H1 (cell line): ENCODE data around the gene RUBCN. TPM values are rescaled to one million over a fixed set of nuclear protein-coding genes. Genes with fewer than 3 reads are reported as not detected.

ENCODE experiments used
- SRF ChIP-seq: IDR thresholded peaks from 2 replicates; pipeline ENCODE4 v1.6.1; 2011; ENCODE audit warnings: mild to moderate bottlenecking, low read depth, low read length, moderate library complexity
- TAF7 ChIP-seq: optimal IDR thresholded peaks from 2 replicates; pipeline ENCODE3; 2011; ENCODE audit warnings: low read depth, mild to moderate bottlenecking, inconsistent platforms, low read length, moderate library complexity, borderline replicate concordance
- polyA plus RNA-seq, 7 experiments: library from polyadenylated mRNA; depleted of rRNA in 3 of 7; stranded (reverse) in 5 of 7; unstranded in 2 of 7; fragments of >200 nt in 5 of 7; fragments of 200-250 nt in 2 of 7; gene quantifications; 1 replicate in 5 of 7; 2 replicates in 1 of 7; 4 replicates in 1 of 7; pipeline versions ENCODE4 v1.2.1 to v1.2.3, GENCODE V29; 2011 to 2013; ENCODE audit warnings: missing spikeins in 2 of 7, mixed read lengths in 2 of 7
- total RNA-seq: library from RNA; stranded (reverse); fragmentation: NEBNext Ultra II Directional; extraction: Animal tissue kit (Norgen Biotek cat#: 25700); gene quantifications from 2 replicates; pipeline ENCODE4 v1.2.1, GENCODE V29; 2021
- TF ChIP-seq, protein P1 (sequence below): IDR thresholded peaks from 2 replicates; pipeline ENCODE4 v1.6.1; 2012; ENCODE audit warnings: inconsistent platforms

Gene RUBCN
- total and polyA plus RNA-seq, 2 of the 8 experiments (the other 6 are each of a cell fraction or from before 2014, with no cell fraction given): 9.3 to 21.9 TPM

- TF ChIP-seq TAF7: no peak
- TF ChIP-seq, protein P1, sequence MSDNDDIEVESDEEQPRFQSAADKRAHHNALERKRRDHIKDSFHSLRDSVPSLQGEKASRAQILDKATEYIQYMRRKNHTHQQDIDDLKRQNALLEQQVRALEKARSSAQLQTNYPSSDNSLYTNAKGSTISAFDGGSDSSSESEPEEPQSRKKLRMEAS: no peak
- TF ChIP-seq SRF: no peak
These were observed 25.1 kb upstream of the RUBCN start (continued) for GRCh38 chr3:197761784-197762183.
